Loucy (cell line): Measurements from ENCODE around the gene PIM3.

Experiments
- EZH2phosphoT487 ChIP-seq: fragments of 200-600 bp; IDR thresholded peaks from 2 replicates; pipeline ENCODE4 v1.6.1; 2018; ENCODE audit warnings: antibody characterized with exemption, mild to moderate bottlenecking, moderate library complexity, borderline replicate concordance
- TF ChIP-seq, protein P1 (sequence below): fragments of 200-600 bp; sonication (generic); conservative IDR thresholded peaks from 2 replicates; pipeline ENCODE4 v1.5.1; 2014; ENCODE audit warnings: mild to moderate bottlenecking, antibody characterized with exemption, low read length

DNA sequence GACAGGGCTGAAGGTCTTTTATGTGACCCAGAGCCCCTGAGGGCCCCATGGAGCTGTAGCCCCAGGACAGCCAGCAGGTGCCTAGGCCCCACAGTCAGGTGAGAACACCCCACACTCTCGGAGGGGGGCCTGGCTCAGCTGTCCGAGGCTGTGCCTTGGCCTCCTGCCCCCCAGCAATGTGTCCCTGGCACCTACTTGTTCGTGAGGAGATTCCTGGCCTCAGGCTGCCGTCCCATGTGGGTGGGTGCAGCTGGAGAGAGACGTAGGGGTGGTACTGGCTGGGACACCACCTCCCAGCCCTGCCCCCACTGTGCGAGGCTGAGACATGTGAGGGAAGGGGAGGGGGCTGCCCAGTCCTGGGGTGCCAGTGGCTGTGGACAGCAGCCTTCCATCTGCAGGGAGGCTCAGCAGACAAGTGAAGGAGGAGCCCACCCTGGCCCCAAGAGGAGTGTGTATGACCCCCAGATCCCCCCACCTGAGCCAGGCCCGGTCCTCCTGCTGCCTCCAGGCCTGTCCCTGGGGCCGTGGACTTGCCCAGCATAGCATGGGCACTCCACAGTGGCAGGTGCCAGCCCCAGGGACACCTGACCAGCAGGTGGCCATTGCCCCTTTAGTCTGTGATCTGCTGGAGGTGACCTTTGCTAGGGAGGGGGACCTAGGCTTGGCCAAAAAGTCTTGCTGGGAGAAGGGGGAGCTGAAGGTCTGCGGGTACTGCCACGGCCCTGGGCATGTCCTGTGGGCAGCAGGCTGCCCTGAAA lies 35.0 kb downstream of the PIM3 start:
- TF ChIP-seq, protein P1, sequence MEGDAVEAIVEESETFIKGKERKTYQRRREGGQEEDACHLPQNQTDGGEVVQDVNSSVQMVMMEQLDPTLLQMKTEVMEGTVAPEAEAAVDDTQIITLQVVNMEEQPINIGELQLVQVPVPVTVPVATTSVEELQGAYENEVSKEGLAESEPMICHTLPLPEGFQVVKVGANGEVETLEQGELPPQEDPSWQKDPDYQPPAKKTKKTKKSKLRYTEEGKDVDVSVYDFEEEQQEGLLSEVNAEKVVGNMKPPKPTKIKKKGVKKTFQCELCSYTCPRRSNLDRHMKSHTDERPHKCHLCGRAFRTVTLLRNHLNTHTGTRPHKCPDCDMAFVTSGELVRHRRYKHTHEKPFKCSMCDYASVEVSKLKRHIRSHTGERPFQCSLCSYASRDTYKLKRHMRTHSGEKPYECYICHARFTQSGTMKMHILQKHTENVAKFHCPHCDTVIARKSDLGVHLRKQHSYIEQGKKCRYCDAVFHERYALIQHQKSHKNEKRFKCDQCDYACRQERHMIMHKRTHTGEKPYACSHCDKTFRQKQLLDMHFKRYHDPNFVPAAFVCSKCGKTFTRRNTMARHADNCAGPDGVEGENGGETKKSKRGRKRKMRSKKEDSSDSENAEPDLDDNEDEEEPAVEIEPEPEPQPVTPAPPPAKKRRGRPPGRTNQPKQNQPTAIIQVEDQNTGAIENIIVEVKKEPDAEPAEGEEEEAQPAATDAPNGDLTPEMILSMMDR = no peak
- TF ChIP-seq EZH2phosphoT487 = no peak
